HG02798 (cell line): ENCODE results near the gene CREB5.
A peak's percentile ranks its signal among the peaks of the same experiment; 100 is the strongest.

ENCODE experiments used
- ATAC-seq: cut with Tn5 transposase; IDR thresholded peaks from one replicate; pipeline ENCODE4 v1.9.1; 2021; ENCODE audit warnings: mild to moderate bottlenecking; ENCODE audit not compliant: unreplicated experiment, poor library complexity

Gene CREB5

GRCh38 chr7:28722684-28723083 is 310.4 kb downstream of the CREB5 start:
- ATAC-seq: no peak

- ATAC-seq: no peak
Measured at GRCh38 chr7:28723336-28723735, 311.0 kb downstream of the CREB5 start.

- no peak for ATAC-seq
Measured at GRCh38 chr7:28724563-28724962, 312.2 kb downstream of the CREB5 start.

- ATAC-seq: no peak
Measured at GRCh38 chr7:28725045-28725642, 312.8 kb downstream of the CREB5 start.

GRCh38 chr7:28725911-28726310 is 313.6 kb downstream of the CREB5 start:
- no peak for ATAC-seq

- ATAC-seq: no peak
Measured at GRCh38 chr7:28726555-28726954, 314.2 kb downstream of the CREB5 start.

GRCh38 chr7:28729281-28729680 is 317.0 kb downstream of the CREB5 start:
- no peak for ATAC-seq

- no peak for ATAC-seq
Measured at GRCh38 chr7:28729727-28730126, 317.4 kb downstream of the CREB5 start.

- ATAC-seq: no peak
Measured at GRCh38 chr7:28731092-28731658, 318.9 kb downstream of the CREB5 start.

GRCh38 chr7:28732071-28732869 is 320.0 kb downstream of the CREB5 start:
- ATAC-seq: no peak

- no peak for ATAC-seq
Measured at GRCh38 chr7:28733035-28733434, 320.7 kb downstream of the CREB5 start.

- ATAC-seq: no peak
Measured at GRCh38 chr7:28738412-28738811, 326.1 kb downstream of the CREB5 start.

- no peak for ATAC-seq
Measured at GRCh38 chr7:28739128-28739527, 326.8 kb downstream of the CREB5 start.

- ATAC-seq: no peak
Measured at GRCh38 chr7:28739826-28740225, 327.5 kb downstream of the CREB5 start.

GRCh38 chr7:28744951-28745350 is 332.6 kb downstream of the CREB5 start:
- ATAC-seq: no peak

GRCh38 chr7:28745351-28745750 is 333.0 kb downstream of the CREB5 start:
- ATAC-seq: no peak

GRCh38 chr7:28747404-28747803 is 335.1 kb downstream of the CREB5 start:
- ATAC-seq: no peak

GRCh38 chr7:28747854-28748253 is 335.5 kb downstream of the CREB5 start:
- ATAC-seq: no peak

- no peak for ATAC-seq
Measured at GRCh38 chr7:28748346-28748745, 336.0 kb downstream of the CREB5 start.

- peak; percentile 45 for ATAC-seq
Measured at GRCh38 chr7:28748933-28749584, 336.7 kb downstream of the CREB5 start.

GRCh38 chr7:28749638-28750037 is 337.3 kb downstream of the CREB5 start:
- ATAC-seq: no peak
